ENCODE results near the gene UMPS.
"Not testable (repeated sequence)": the region's sequence is repeated elsewhere in the genome, so short reads cannot be mapped to it uniquely, and the experiment has no call there.

UMPS gene

GRCh38 chr3:124779116-124779515, 48.9 kb downstream of the UMPS start:
- Histone ChIP-seq H3K4me3 (ENCODE audit: insufficient read depth, low read depth, low read length) (no peak overlapping the region), H3K36me3 (ENCODE audit: control insufficient read depth, insufficient read depth, low read length) (no peaks in the 10 kb centered on the region), H3K27ac (ENCODE audit: insufficient read depth, low read depth, low read length, poor library complexity, severe bottlenecking) (no peak overlapping the region), H3K27me3 (ENCODE audit: control insufficient read depth, insufficient read depth, low read length, poor library complexity, severe bottlenecking) (no peaks in the 10 kb centered on the region), H3K4me1 (ENCODE audit: control insufficient read depth, insufficient read depth, low read length) (peaks cover 24% of the 10 kb centered on the region), H3K9me3 (ENCODE audit: control insufficient read depth, low read length) (no peaks in the 10 kb centered on the region)
- WGBS, 2 experiments: 94 to 96% methylated on average over 5 to 7 of the region's 7 CpGs

GRCh38 chr3:124779751-124780191, 49.5 kb downstream of the UMPS start:
- Histone ChIP-seq H3K27me3 (ENCODE audit: control insufficient read depth, insufficient read depth, low read length, poor library complexity, severe bottlenecking) (no peaks in the 10 kb centered on the region), H3K27ac (ENCODE audit: insufficient read depth, low read depth, low read length, poor library complexity, severe bottlenecking) (no peak overlapping the region), H3K4me3 (ENCODE audit: insufficient read depth, low read depth, low read length) (no peak overlapping the region), H3K36me3 (ENCODE audit: control insufficient read depth, insufficient read depth, low read length) (no peaks in the 10 kb centered on the region), H3K4me1 (ENCODE audit: control insufficient read depth, insufficient read depth, low read length) (peaks cover 22% of the 10 kb centered on the region), H3K9me3 (ENCODE audit: control insufficient read depth, low read length) (no peaks in the 10 kb centered on the region)
- WGBS, 2 experiments: 89 to 92% methylated on average over 9 of the region's 9 CpGs

GRCh38 chr3:124780356-124780755, 50.1 kb downstream of the UMPS start:
- 60 to 72% methylated on average over 7 to 8 of the region's 8 CpGs for WGBS, 2 experiments
- no peak overlapping the region for H3K27ac ChIP-seq (ENCODE audit: insufficient read depth, low read depth, low read length, poor library complexity, severe bottlenecking)
- H3K27me3 ChIP-seq (ENCODE audit: control insufficient read depth, insufficient read depth, low read length, poor library complexity, severe bottlenecking): no peaks in the 10 kb centered on the region
- no peaks in the 10 kb centered on the region for H3K9me3 ChIP-seq (ENCODE audit: control insufficient read depth, low read length)
- H3K4me3 ChIP-seq (ENCODE audit: insufficient read depth, low read depth, low read length): no peak overlapping the region
- no peaks in the 10 kb centered on the region for H3K36me3 ChIP-seq (ENCODE audit: control insufficient read depth, insufficient read depth, low read length)
- peaks cover 22% of the 10 kb centered on the region for H3K4me1 ChIP-seq (ENCODE audit: control insufficient read depth, insufficient read depth, low read length)

- Histone ChIP-seq H3K4me1 (ENCODE audit: control insufficient read depth, insufficient read depth, low read length) (peaks cover 19% of the 10 kb centered on the region), H3K9me3 (ENCODE audit: control insufficient read depth, low read length) (no peaks in the 10 kb centered on the region), H3K4me3 (ENCODE audit: insufficient read depth, low read depth, low read length) (no peak overlapping the region), H3K27me3 (ENCODE audit: control insufficient read depth, insufficient read depth, low read length, poor library complexity, severe bottlenecking) (no peaks in the 10 kb centered on the region), H3K36me3 (ENCODE audit: control insufficient read depth, insufficient read depth, low read length) (no peaks in the 10 kb centered on the region), H3K27ac (ENCODE audit: insufficient read depth, low read depth, low read length, poor library complexity, severe bottlenecking) (no peak overlapping the region)
- 50 to 51% methylated on average over 14 to 15 of the region's 15 CpGs for WGBS, 2 experiments
These were observed 50.7 kb downstream of the UMPS start for GRCh38 chr3:124780761-124781475.

- 91% methylated on average over 7 to 8 of the region's 8 CpGs for WGBS, 2 experiments
- H3K27ac ChIP-seq (ENCODE audit: insufficient read depth, low read depth, low read length, poor library complexity, severe bottlenecking): no peak overlapping the region
- no peaks in the 10 kb centered on the region for H3K36me3 ChIP-seq (ENCODE audit: control insufficient read depth, insufficient read depth, low read length)
- peaks cover 19% of the 10 kb centered on the region for H3K4me1 ChIP-seq (ENCODE audit: control insufficient read depth, insufficient read depth, low read length)
- no peak overlapping the region for H3K4me3 ChIP-seq (ENCODE audit: insufficient read depth, low read depth, low read length)
- H3K27me3 ChIP-seq (ENCODE audit: control insufficient read depth, insufficient read depth, low read length, poor library complexity, severe bottlenecking): no peaks in the 10 kb centered on the region
- no peaks in the 10 kb centered on the region for H3K9me3 ChIP-seq (ENCODE audit: control insufficient read depth, low read length)
These were observed 51.5 kb downstream of the UMPS start for GRCh38 chr3:124781476-124782376.

GRCh38 chr3:124782377-124782712, 52.1 kb downstream of the UMPS start:
- H3K4me3 ChIP-seq (ENCODE audit: insufficient read depth, low read depth, low read length); H3K27ac ChIP-seq (ENCODE audit: insufficient read depth, low read depth, low read length, poor library complexity, severe bottlenecking); H3K9me3 ChIP-seq (ENCODE audit: control insufficient read depth, low read length); H3K27me3 ChIP-seq (ENCODE audit: control insufficient read depth, insufficient read depth, low read length, poor library complexity, severe bottlenecking); H3K36me3 ChIP-seq (ENCODE audit: control insufficient read depth, insufficient read depth, low read length): not testable (repeated sequence)
- peaks cover 19% of the 10 kb centered on the region for H3K4me1 ChIP-seq (ENCODE audit: control insufficient read depth, insufficient read depth, low read length)
- 97% methylated on average over 6 of the region's 6 CpGs for WGBS, 2 experiments

GRCh38 chr3:124783696-124784095, 53.4 kb downstream of the UMPS start:
- Histone ChIP-seq H3K4me1 (ENCODE audit: control insufficient read depth, insufficient read depth, low read length) (peaks cover 19% of the 10 kb centered on the region), H3K9me3 (ENCODE audit: control insufficient read depth, low read length) (no peaks in the 10 kb centered on the region), H3K27ac (ENCODE audit: insufficient read depth, low read depth, low read length, poor library complexity, severe bottlenecking) (no peak overlapping the region), H3K36me3 (ENCODE audit: control insufficient read depth, insufficient read depth, low read length) (no peaks in the 10 kb centered on the region), H3K4me3 (ENCODE audit: insufficient read depth, low read depth, low read length) (no peak overlapping the region), H3K27me3 (ENCODE audit: control insufficient read depth, insufficient read depth, low read length, poor library complexity, severe bottlenecking) (no peaks in the 10 kb centered on the region)
- WGBS, 2 experiments: 80 to 89% methylated on average over 4 of the region's 4 CpGs

GRCh38 chr3:124784686-124785382, 54.6 kb downstream of the UMPS start:
- WGBS, 2 experiments: 93 to 94% methylated on average over 17 of the region's 17 CpGs
- Histone ChIP-seq H3K27me3 (ENCODE audit: control insufficient read depth, insufficient read depth, low read length, poor library complexity, severe bottlenecking) (no peaks in the 10 kb centered on the region), H3K36me3 (ENCODE audit: control insufficient read depth, insufficient read depth, low read length) (no peaks in the 10 kb centered on the region), H3K4me3 (ENCODE audit: insufficient read depth, low read depth, low read length) (no peak overlapping the region), H3K27ac (ENCODE audit: insufficient read depth, low read depth, low read length, poor library complexity, severe bottlenecking) (no peak overlapping the region), H3K4me1 (ENCODE audit: control insufficient read depth, insufficient read depth, low read length) (peaks cover 18% of the 10 kb centered on the region), H3K9me3 (ENCODE audit: control insufficient read depth, low read length) (no peaks in the 10 kb centered on the region)

GRCh38 chr3:124785973-124786372, 55.7 kb downstream of the UMPS start:
- H3K27ac ChIP-seq (ENCODE audit: insufficient read depth, low read depth, low read length, poor library complexity, severe bottlenecking): no peak overlapping the region
- no peaks in the 10 kb centered on the region for H3K36me3 ChIP-seq (ENCODE audit: control insufficient read depth, insufficient read depth, low read length)

More at GRCh38 chr3:124785973-124786372, 55.7 kb downstream of the UMPS start:
- H3K27me3 ChIP-seq (ENCODE audit: control insufficient read depth, insufficient read depth, low read length, poor library complexity, severe bottlenecking): no peaks in the 10 kb centered on the region
- H3K4me3 ChIP-seq (ENCODE audit: insufficient read depth, low read depth, low read length): no peak overlapping the region
- WGBS, 2 experiments: 92 to 93% methylated on average over 3 of the region's 3 CpGs
- peaks cover 7% of the 10 kb centered on the region for H3K4me1 ChIP-seq (ENCODE audit: control insufficient read depth, insufficient read depth, low read length)
- H3K9me3 ChIP-seq (ENCODE audit: control insufficient read depth, low read length): no peaks in the 10 kb centered on the region

Data from ectodermal cell (in vitro differentiated cells).